Measurements from ENCODE around the gene PDE6D.

PDE6D gene

DNA sequence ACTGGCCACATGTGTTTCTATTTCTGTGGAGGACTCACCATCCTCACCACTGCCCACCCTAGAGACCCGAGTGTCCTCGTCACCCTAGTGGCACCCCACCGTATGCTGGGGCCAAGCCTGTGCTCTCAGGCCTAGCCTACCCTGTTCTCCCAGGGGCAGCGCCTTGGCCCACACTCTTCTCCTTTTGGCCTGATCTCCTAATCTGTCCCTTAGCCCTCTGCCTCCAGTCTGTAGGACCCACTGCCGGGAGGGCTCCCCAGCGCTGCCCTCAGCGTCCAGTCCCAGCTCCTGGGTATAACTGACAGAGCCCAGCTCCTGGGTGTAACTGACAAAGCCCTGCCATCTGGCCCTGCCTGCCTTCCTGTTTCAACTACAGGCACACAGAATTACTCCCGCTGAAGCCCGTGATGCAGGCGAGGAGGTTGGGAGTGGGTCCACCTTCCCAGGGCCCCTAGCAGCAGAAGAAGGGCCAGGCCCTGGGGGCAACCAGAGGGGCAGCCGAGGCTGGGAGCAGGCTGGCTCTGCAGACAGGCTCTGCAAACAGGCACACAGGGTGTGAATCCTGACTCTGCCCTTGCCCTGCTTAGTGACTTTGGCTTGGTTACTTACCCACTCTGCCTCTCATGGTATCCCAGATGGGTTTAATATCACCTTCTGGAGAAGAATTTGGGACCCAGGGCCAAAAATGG, 98.3 kb downstream of the PDE6D start:
- no peak for DNase-seq (ENCODE audit: low spot score)

All from RKO (cell line).